Fibroblast of lung (primary cell): ENCODE measurements around the gene KTN1.

Experiments
- EZH2 ChIP-seq: IDR thresholded peaks from 2 replicates; pipeline ENCODE4 v1.5.1; 2012; ENCODE audit warnings: low read length, control low read depth, mild to moderate bottlenecking; ENCODE audit errors: missing control alignments
- TF ChIP-seq, protein P1 (sequence below), 2 donors: IDR thresholded peaks in 1 of 2; conservative IDR thresholded peaks in 1 of 2; 1 replicate in 1 of 2; 2 replicates in 1 of 2; pipeline ENCODE4 v1.5.1; 2011 to 2012; ENCODE audit warnings: low read length in 2 of 2, control low read depth in 1 of 2, inconsistent platforms in 1 of 2, low read depth in 1 of 2, mild to moderate bottlenecking in 1 of 2

GRCh38 chr14:55530464-55530863 is 49.5 kb upstream of the KTN1 start:
- no peak for TF ChIP-seq EZH2
- TF ChIP-seq, protein P1, sequence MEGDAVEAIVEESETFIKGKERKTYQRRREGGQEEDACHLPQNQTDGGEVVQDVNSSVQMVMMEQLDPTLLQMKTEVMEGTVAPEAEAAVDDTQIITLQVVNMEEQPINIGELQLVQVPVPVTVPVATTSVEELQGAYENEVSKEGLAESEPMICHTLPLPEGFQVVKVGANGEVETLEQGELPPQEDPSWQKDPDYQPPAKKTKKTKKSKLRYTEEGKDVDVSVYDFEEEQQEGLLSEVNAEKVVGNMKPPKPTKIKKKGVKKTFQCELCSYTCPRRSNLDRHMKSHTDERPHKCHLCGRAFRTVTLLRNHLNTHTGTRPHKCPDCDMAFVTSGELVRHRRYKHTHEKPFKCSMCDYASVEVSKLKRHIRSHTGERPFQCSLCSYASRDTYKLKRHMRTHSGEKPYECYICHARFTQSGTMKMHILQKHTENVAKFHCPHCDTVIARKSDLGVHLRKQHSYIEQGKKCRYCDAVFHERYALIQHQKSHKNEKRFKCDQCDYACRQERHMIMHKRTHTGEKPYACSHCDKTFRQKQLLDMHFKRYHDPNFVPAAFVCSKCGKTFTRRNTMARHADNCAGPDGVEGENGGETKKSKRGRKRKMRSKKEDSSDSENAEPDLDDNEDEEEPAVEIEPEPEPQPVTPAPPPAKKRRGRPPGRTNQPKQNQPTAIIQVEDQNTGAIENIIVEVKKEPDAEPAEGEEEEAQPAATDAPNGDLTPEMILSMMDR (conservative IDR thresholded peaks at IDR 0.05 in 1 of 2, IDR thresholded peaks at IDR 0.05 in 1 of 2; ENCODE audit: low read depth in 1 of 2, low read length in 2 of 2): no peak
